Measurements from ENCODE around the gene TIMM21. TPM values are rescaled to one million over a fixed set of nuclear protein-coding genes. Genes with fewer than 3 reads are reported as not detected.
A peak's percentile ranks its signal among the peaks of the same experiment; 100 is the strongest.

Gene TIMM21
- total RNA-seq, 2 donors from 2014 or later = 27.6 to 33.1 TPM

DNA sequence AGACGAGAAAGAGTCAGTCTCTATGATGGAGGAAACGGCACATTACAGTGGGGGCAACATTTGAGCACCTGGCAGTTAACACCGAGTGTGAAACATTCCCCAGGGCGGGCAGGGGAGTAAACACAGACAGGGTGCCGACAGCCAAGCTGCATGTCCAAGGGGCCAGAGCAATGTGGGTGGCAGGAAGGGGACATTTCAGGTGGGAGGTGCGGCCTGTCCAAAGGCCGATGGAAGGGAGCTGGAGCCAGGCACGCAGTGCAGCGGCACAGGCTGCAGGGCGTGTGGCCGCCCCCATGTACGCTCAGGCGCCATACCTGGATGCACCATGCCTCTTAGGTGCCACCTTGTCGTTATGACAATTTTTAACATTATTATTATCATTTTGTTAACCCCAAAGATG lies 43.3 kb downstream of the TIMM21 start:
- no peak overlapping the region for H3K27ac ChIP-seq
- H3K36me3 ChIP-seq = no peaks in the 10 kb centered on the region
- H3K4me1 ChIP-seq (replicated peaks) = no peaks in the 10 kb centered on the region
- WGBS = 87% methylated on average over 14 of the region's 14 CpGs
- TF ChIP-seq POLR2AphosphoS5 (IDR thresholded peaks at IDR 0.05) (no peak), POLR2A (IDR thresholded peaks at IDR 0.05) (no peak)
- TF ChIP-seq, protein P1, sequence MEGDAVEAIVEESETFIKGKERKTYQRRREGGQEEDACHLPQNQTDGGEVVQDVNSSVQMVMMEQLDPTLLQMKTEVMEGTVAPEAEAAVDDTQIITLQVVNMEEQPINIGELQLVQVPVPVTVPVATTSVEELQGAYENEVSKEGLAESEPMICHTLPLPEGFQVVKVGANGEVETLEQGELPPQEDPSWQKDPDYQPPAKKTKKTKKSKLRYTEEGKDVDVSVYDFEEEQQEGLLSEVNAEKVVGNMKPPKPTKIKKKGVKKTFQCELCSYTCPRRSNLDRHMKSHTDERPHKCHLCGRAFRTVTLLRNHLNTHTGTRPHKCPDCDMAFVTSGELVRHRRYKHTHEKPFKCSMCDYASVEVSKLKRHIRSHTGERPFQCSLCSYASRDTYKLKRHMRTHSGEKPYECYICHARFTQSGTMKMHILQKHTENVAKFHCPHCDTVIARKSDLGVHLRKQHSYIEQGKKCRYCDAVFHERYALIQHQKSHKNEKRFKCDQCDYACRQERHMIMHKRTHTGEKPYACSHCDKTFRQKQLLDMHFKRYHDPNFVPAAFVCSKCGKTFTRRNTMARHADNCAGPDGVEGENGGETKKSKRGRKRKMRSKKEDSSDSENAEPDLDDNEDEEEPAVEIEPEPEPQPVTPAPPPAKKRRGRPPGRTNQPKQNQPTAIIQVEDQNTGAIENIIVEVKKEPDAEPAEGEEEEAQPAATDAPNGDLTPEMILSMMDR (IDR thresholded peaks at IDR 0.05) = no peak
- intact Hi-C loops (cut with DNase I) = loop anchor here (10.0 kb wide), 1 partner anchor 363 kb away; no protein-coding TSS in a partner anchor
- no peaks in the 10 kb centered on the region for H3K27me3 ChIP-seq (replicated peaks; ENCODE audit: insufficient read depth)
- no peak for DNase-seq (ENCODE audit: low spot score)
- H3K9me3 ChIP-seq = no peaks in the 10 kb centered on the region
- no peak overlapping the region for H3K4me3 ChIP-seq

GRCh38 chr18:74194691-74195090 lies 46.4 kb downstream of the TIMM21 start:
- 56% methylated on average over 3 of the region's 3 CpGs for WGBS
- no peak overlapping the region for H3K27ac ChIP-seq
- no peak for DNase-seq (ENCODE audit: low spot score)
- no peaks in the 10 kb centered on the region for H3K9me3 ChIP-seq
- no peaks in the 10 kb centered on the region for H3K4me1 ChIP-seq (replicated peaks)
- H3K36me3 ChIP-seq = no peaks in the 10 kb centered on the region
- TF ChIP-seq POLR2A (IDR thresholded peaks at IDR 0.05) (no peak), POLR2AphosphoS5 (IDR thresholded peaks at IDR 0.05) (no peak)
- TF ChIP-seq, protein P1 (IDR thresholded peaks at IDR 0.05) = no peak
- no peak overlapping the region for H3K4me3 ChIP-seq
- intact Hi-C loops (cut with DNase I) = loop anchor here (10.0 kb wide), 1 partner anchor 360 kb away; no protein-coding TSS in a partner anchor
- no peaks in the 10 kb centered on the region for H3K27me3 ChIP-seq (replicated peaks; ENCODE audit: insufficient read depth)

GRCh38 chr18:74196220-74197119 lies 48.1 kb downstream of the TIMM21 start:
- DNase-seq (ENCODE audit: low spot score) = peak; percentile 58
- WGBS = 2% methylated on average over 9 of the region's 9 CpGs
- peak overlapping the region in 1 of 2 donors; percentile 19 for H3K4me3 ChIP-seq

DNA sequence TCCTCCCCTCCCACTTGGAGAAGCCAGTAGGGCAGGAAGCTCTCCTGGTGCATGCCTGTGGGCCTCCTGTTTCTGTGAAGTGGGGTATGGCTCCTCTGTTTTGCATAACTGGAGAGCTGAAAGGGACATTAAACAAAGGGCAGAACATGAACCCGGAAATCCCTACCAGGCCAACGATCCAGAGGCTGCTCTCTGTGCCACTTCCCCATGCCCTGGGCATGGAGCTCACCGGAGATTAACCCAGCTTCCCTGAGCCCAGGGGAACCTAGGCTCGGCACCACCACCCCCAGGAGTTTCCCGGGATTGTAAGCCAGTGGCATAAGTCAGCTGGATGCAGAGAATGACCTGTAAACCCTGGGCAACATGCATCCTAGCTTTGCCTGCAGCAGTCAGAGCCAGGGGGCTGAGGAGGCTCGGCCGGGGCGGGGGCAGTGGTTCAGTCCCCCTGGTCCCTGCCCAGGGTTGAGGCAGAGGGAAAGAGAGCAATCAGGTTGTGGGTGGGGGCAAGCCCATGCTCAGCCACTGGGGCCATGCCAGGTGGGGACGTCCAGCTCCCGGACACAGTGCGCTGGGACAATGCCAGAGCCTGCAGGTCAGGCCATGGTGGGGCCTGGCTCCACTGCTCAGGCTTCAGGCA lies 49.5 kb downstream of the TIMM21 start:
- no peaks in the 10 kb centered on the region for H3K36me3 ChIP-seq
- no peak overlapping the region for H3K4me3 ChIP-seq
- H3K27me3 ChIP-seq (replicated peaks; ENCODE audit: insufficient read depth) = no peaks in the 10 kb centered on the region
- intact Hi-C loops (cut with DNase I) = loop anchor here (2.0 to 10.0 kb wide), 2 partner anchors 147 to 357 kb away; no protein-coding TSS in a partner anchor
- no peaks in the 10 kb centered on the region for H3K9me3 ChIP-seq
- no peaks in the 10 kb centered on the region for H3K4me1 ChIP-seq (replicated peaks)
- H3K27ac ChIP-seq = no peak overlapping the region
- DNase-seq (ENCODE audit: low spot score) = no peak
- TF ChIP-seq POLR2AphosphoS5 (IDR thresholded peaks at IDR 0.05) (no peak), POLR2A (IDR thresholded peaks at IDR 0.05) (no peak)
- TF ChIP-seq, protein P1 (IDR thresholded peaks at IDR 0.05) = no peak
- WGBS = 77% methylated on average over 11 of the region's 11 CpGs

More at GRCh38 chr18:74196220-74197119, 48.1 kb downstream of the TIMM21 start:
- peak overlapping the region; percentile 28 to 57 for H3K27ac ChIP-seq
- intact Hi-C loops (cut with DNase I) = loop anchor here (2.0 to 10.0 kb wide), 2 partner anchors 148 to 358 kb away; no protein-coding TSS in a partner anchor
- H3K27me3 ChIP-seq (replicated peaks; ENCODE audit: insufficient read depth) = no peaks in the 10 kb centered on the region
- no peaks in the 10 kb centered on the region for H3K9me3 ChIP-seq
- no peaks in the 10 kb centered on the region for H3K36me3 ChIP-seq
- TF ChIP-seq POLR2A (IDR thresholded peaks at IDR 0.05) (no peak), POLR2AphosphoS5 (IDR thresholded peaks at IDR 0.05) (no peak)
- TF ChIP-seq, protein P1 (IDR thresholded peaks at IDR 0.05) = peak; percentile 87 to 97 (median 90)
- H3K4me1 ChIP-seq (replicated peaks) = no peaks in the 10 kb centered on the region
